Suprapubic skin (tissue), 3 donors: ENCODE measurements around the gene PPP2R3B.

Experiments used
- CTCF ChIP-seq, 2 donors: fragments of 200-600 bp in 1 of 2; fragments of 450-650 bp in 1 of 2; sonication (generic) in 1 of 2; IDR thresholded peaks; one replicate each; pipeline ENCODE4 v1.5.1; 2016 to 2019; ENCODE audit warnings: antibody characterized with exemption in 2 of 2, mild to moderate bottlenecking in 1 of 2, moderate library complexity in 1 of 2
- POLR2A ChIP-seq, 2 donors: fragments of 450-650 bp; IDR thresholded peaks; one replicate each; pipeline ENCODE4 v1.6.1; 2017; ENCODE audit warnings: antibody characterized with exemption in 2 of 2, mild to moderate bottlenecking in 2 of 2, moderate library complexity in 2 of 2

GRCh38 chrX:400258-400657, 13.6 kb upstream of the PPP2R3B start:
- TF ChIP-seq POLR2A (IDR thresholded peaks at IDR 0.05): no peak
- no peak for TF ChIP-seq CTCF (IDR thresholded peaks at IDR 0.05)
